D721Med (cell line): ENCODE data around the gene BTRC.

ENCODE experiments used
- DNase-seq: peaks from one replicate; pipeline ENCODE4 v3.0.0; 2011; ENCODE audit warnings: low spot score; ENCODE audit not compliant: insufficient read length
- FAIRE-seq: peaks from 2 replicates; lab custom pipeline; 2011; peaks lifted over from hg19 to GRCh38; lab: Jason Lieb, UNC
- CTCF ChIP-seq: IDR thresholded peaks from 2 replicates; pipeline ENCODE4 v1.5.1; 2012; ENCODE audit warnings: mild to moderate bottlenecking, control low read depth; ENCODE audit not compliant: insufficient read depth; ENCODE audit errors: missing control alignments

BTRC gene

GRCh38 chr10:101565370-101565900, 211.5 kb downstream of the BTRC start:
- no peak for DNase-seq
- FAIRE-seq = no peak

DNA sequence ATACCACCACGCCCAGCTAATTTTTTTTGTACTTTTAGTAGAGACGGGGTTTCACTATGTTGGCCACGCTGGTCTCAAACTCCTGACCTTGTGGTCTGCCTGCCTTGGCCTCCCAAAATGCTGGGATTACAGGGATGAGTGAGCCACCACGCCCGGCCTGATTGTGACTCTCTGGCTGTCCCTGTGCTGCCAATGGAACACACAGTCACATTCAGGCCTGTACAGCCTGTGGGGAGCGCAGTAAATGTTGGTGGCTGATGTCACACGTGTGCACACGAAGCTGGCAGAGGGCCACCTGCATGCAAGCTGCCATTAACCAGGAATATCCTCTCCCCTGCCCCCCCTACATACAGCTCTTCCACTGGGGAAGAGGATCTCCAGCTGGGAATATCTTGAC, 212.0 kb downstream of the BTRC start:
- FAIRE-seq (no peak), DNase-seq (no peak)
- TF ChIP-seq CTCF = no peak

More at GRCh38 chr10:101565370-101565900, 211.5 kb downstream of the BTRC start:
- TF ChIP-seq CTCF = no peak

- FAIRE-seq (no peak), DNase-seq (no peak)
- TF ChIP-seq CTCF = no peak
Observed at GRCh38 chr10:101566333-101567164, 212.6 kb downstream of the BTRC start.

GRCh38 chr10:101567165-101568006, 213.4 kb downstream of the BTRC start:
- FAIRE-seq (no peak), DNase-seq (no peak)
- no peak for TF ChIP-seq CTCF

DNA sequence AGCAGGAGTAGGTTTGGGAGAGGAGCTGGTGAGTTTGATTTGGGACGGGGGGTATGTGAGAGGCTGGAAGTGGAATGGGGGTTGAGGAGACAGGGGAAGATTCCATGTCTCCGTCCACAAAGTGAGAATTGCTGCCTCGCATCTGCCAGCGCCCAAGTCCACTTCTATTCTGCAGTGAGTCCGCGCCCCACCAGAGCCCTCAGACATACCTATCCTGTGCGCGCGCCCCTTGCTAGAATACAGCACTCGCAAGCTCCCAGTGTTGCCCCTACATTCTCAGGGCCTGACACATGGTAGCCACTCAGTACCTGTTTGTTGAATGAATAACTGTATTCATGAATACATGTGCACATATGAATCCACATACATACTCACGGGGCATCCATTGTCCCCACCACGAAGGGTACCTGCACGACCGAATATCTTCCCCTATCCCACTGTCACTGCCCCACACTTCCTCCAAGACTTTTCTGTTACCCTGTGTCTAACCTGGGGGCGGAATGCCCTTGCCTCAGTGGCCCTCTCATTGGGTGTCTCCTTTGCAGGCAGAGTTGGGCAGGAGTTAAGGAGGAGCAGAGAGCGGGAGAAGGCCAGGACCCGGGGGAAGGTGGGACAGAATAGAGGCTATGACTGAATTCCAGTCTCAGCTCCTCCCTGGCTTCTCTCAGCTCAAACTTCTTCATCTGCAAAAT, 214.2 kb downstream of the BTRC start:
- DNase-seq (no peak), FAIRE-seq (no peak)
- TF ChIP-seq CTCF = no peak

DNA sequence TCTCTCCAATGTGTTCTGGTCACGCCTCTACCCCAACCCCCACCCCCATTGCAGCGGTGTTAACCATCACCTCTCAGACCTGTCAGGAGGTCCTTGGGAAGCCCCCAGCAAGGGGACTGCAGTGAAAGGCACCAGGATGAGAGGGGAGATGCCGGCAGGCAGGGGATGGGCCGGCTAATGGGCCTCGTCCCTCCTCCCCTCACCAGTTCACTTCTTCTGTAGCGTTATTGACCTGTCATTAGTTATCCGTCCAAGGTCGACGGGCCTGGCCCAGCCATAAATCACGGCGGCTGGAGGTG, 215.3 kb downstream of the BTRC start:
- TF ChIP-seq CTCF = no peak
- FAIRE-seq = no peak
- no peak for DNase-seq
